BLaER1 treated with 17β-estradiol and CSF1 and Interleukin-3, amounts not matched to agents 10 nM and 100 nM (cell line): Measurements from ENCODE around the gene RPS3.

Source experiments
- H3K27ac ChIP-seq, 11 experiments: shearing (Covaris generic); formaldehyde crosslinking; 2 replicates each; pipeline ENCODE4 v1.8.1; 2022
- H3K27me3 ChIP-seq, 11 experiments: shearing (Covaris generic); formaldehyde crosslinking; 2 replicates each; pipeline ENCODE4 v1.8.1; 2022
- H3K36me3 ChIP-seq, 11 experiments: shearing (Covaris generic); formaldehyde crosslinking; 2 replicates each; pipeline ENCODE4 v1.8.1; 2022
- H3K4me1 ChIP-seq, 10 experiments: shearing (Covaris generic); formaldehyde crosslinking; 2 replicates each; pipeline ENCODE4 v1.8.1; 2022
- H3K4me2 ChIP-seq, 11 experiments: shearing (Covaris generic); formaldehyde crosslinking; 2 replicates each; pipeline ENCODE4 v1.8.1; 2022
- H3K4me3 ChIP-seq, 10 experiments: shearing (Covaris generic); formaldehyde crosslinking; 2 replicates each; pipeline ENCODE4 v1.8.1; 2022
- H3K9ac ChIP-seq, 11 experiments: shearing (Covaris generic); formaldehyde crosslinking; 2 replicates each; pipeline ENCODE4 v1.8.1; 2022
- H3K9me3 ChIP-seq, 11 experiments: shearing (Covaris generic); formaldehyde crosslinking; replicated peaks in 1 of 11; 2 replicates each; pipeline ENCODE4 v1.8.1; 2022
- H4K20me1 ChIP-seq, 11 experiments: shearing (Covaris generic); formaldehyde crosslinking; 2 replicates each; pipeline ENCODE4 v1.8.1; 2022
- Cebpa-rat ChIP-seq, 11 experiments: shearing (Covaris generic); IDR thresholded peaks; 2 replicates each; pipeline ENCODE4 v1.8.1; 2022

The RPS3 gene

DNA sequence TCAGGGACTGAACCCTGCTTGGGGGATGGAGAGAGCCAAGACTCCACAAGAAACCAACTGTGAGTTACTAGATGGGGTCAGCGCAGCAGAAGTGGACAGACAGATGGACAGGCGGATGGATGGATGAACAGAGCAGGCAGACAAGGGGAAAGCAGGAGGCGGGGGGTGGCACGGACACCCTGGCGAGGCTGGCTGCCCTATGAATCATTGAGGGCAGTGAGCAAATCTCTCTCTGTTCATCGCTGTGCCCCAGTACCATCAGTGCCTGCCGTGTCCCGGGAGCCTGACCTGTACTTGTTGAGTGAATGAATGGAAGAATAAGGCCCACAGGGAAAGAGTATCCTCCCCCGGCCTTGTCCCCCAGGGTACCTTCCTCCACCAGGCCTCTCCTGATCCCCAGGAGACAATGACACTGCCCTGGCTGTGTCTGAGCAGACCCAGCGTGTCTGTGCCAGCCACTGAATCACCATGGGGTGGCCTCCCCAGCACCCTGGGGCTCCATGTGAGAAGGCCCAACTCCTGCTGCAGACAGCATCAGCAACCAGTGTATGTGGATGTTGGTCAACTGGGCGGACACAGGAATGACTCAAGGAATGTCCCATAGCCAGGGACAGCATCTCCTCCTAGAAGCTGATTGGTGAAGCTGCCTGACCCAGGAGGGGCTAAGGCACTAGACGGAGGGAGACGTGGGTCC is 38.8 kb downstream of the RPS3 start:
- Histone ChIP-seq H3K27me3 (peaks cover under 1 to 11% (median 8%) of the 10 kb centered on the region in 11 experiments; a peak in 14 of 22 replicates), H3K4me2 (0 out of 22 replicates have a peak overlapping the region, but pooled peaks of 1 of the 11 experiments have one; percentile 36), H3K36me3 (peaks cover 0 to 5% (median 0%) of the 10 kb centered on the region in 11 experiments; a peak in 2 of 22 replicates), H3K9me3 (no peaks in the 10 kb centered on the region), H3K4me3 (no peak overlapping the region), H4K20me1 (peaks cover 0 to 15% (median 0%) of the 10 kb centered on the region in 11 experiments; a peak in 3 of 22 replicates), H3K4me1 (peaks cover 0 to 9% (median 6%) of the 10 kb centered on the region in 10 experiments; a peak in 8 of 20 replicates), H3K27ac (no peak overlapping the region), H3K9ac (no peak overlapping the region)
- TF ChIP-seq Cebpa-rat (IDR thresholded peaks at IDR 0.05), result no peak

- H3K4me2 ChIP-seq, result peak overlapping the region in 6 of 11 experiments; percentile 13 to 53 (median 36); a peak in 5 of 22 replicates
- no peak for TF ChIP-seq Cebpa-rat (IDR thresholded peaks at IDR 0.05)
These were observed 39.7 kb downstream of the RPS3 start for GRCh38 chr11:75439026-75439425.

DNA sequence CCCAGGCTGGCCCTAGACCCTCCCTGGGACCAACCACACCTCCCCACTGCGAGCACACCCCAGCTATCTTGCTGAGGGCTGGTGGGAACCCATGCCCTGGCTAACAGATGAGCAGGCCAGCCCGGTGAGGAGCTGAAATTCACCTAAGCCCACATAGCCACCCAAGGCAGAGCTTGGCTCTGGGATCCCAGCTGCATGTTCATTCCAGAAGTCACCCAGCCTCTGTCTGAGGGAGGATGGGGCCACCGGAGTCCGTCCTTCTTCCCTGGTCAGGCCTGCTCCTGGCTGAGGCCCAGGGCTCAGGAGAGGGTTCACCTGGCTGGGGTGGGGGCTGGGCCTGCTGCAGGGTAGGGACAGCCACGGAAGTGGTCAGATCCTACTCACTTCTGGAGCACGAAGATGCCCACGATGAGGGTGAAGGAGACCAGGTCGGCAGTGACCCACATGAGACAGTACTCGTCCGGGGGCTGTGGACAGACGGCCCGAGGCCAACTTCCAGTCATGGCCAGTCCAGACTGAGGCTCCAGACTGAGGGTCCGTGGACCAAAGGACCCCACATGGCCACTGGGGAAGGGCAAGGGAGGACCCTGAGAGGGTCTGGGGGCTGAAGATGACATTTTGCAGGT is 40.3 kb downstream of the RPS3 start:
- Histone ChIP-seq H3K4me3 (no peak overlapping the region), H3K4me1 (peaks cover 0 to 9% (median 6%) of the 10 kb centered on the region in 10 experiments; a peak in 8 of 20 replicates), H3K36me3 (peaks cover 0 to 11% (median 0%) of the 10 kb centered on the region in 11 experiments; a peak in 2 of 22 replicates), H3K27me3 (no peaks in the 10 kb centered on the region), H3K4me2 (peak overlapping the region in 3 of 11 experiments; percentile 37 to 53 (median 45); a peak in 1 of 22 replicates), H4K20me1 (peaks cover 0 to 15% (median 0%) of the 10 kb centered on the region in 11 experiments; a peak in 3 of 22 replicates), H3K9ac (peak overlapping the region in 2 of 11 experiments; percentile 6 to 24; a peak in 1 of 22 replicates), H3K9me3 (no peaks in the 10 kb centered on the region), H3K27ac (no peak overlapping the region)
- no peak for TF ChIP-seq Cebpa-rat (IDR thresholded peaks at IDR 0.05)

More at GRCh38 chr11:75439026-75439425, 39.7 kb downstream of the RPS3 start:
- Histone ChIP-seq H3K4me3 (no peak overlapping the region), H4K20me1 (peaks cover 0 to 15% (median 0%) of the 10 kb centered on the region in 11 experiments; a peak in 3 of 22 replicates), H3K27ac (no peak overlapping the region), H3K27me3 (peaks cover 0 to 2% (median 0%) of the 10 kb centered on the region in 11 experiments; a peak in 1 of 22 replicates), H3K4me1 (peaks cover 0 to 9% (median 6%) of the 10 kb centered on the region in 10 experiments; a peak in 8 of 20 replicates), H3K9ac (peak overlapping the region in 3 of 11 experiments; percentile 6 to 27 (median 24); a peak in 2 of 22 replicates), H3K9me3 (no peaks in the 10 kb centered on the region), H3K36me3 (peaks cover 0 to 6% (median 0%) of the 10 kb centered on the region in 11 experiments; a peak in 2 of 22 replicates)

- H3K4me1 ChIP-seq, result peaks cover 0 to 9% (median 6%) of the 10 kb centered on the region in 10 experiments; a peak in 8 of 20 replicates
- H3K4me2 ChIP-seq, result no peak overlapping the region
- H3K4me3 ChIP-seq, result no peak overlapping the region
- TF ChIP-seq Cebpa-rat (IDR thresholded peaks at IDR 0.05), result no peak
- H4K20me1 ChIP-seq, result peaks cover 0 to 22% (median 0%) of the 10 kb centered on the region in 11 experiments; a peak in 3 of 22 replicates
- peaks cover 0 to 11% (median 0%) of the 10 kb centered on the region in 11 experiments; a peak in 2 of 22 replicates for H3K36me3 ChIP-seq
- no peak overlapping the region for H3K27ac ChIP-seq
- no peak overlapping the region; a peak in 2 of 22 replicates for H3K9ac ChIP-seq
- H3K27me3 ChIP-seq, result no peaks in the 10 kb centered on the region
- H3K9me3 ChIP-seq, result no peaks in the 10 kb centered on the region
These were observed 41.9 kb downstream of the RPS3 start for GRCh38 chr11:75440960-75441803.

- TF ChIP-seq Cebpa-rat (IDR thresholded peaks at IDR 0.05), result no peak
- Histone ChIP-seq H3K27me3 (no peaks in the 10 kb centered on the region), H3K4me2 (no peak overlapping the region), H3K36me3 (peaks cover 0 to 8% (median 0%) of the 10 kb centered on the region in 11 experiments; a peak in 2 of 22 replicates), H3K4me3 (no peak overlapping the region), H3K4me1 (peaks cover 0 to 9% (median 6%) of the 10 kb centered on the region in 10 experiments; a peak in 8 of 20 replicates), H3K9me3 (no peaks in the 10 kb centered on the region), H3K9ac (no peak overlapping the region), H3K27ac (no peak overlapping the region), H4K20me1 (peaks cover 0 to 24% (median 0%) of the 10 kb centered on the region in 11 experiments; a peak in 3 of 22 replicates)
These were observed 42.5 kb downstream of the RPS3 start for GRCh38 chr11:75441804-75442132.

DNA sequence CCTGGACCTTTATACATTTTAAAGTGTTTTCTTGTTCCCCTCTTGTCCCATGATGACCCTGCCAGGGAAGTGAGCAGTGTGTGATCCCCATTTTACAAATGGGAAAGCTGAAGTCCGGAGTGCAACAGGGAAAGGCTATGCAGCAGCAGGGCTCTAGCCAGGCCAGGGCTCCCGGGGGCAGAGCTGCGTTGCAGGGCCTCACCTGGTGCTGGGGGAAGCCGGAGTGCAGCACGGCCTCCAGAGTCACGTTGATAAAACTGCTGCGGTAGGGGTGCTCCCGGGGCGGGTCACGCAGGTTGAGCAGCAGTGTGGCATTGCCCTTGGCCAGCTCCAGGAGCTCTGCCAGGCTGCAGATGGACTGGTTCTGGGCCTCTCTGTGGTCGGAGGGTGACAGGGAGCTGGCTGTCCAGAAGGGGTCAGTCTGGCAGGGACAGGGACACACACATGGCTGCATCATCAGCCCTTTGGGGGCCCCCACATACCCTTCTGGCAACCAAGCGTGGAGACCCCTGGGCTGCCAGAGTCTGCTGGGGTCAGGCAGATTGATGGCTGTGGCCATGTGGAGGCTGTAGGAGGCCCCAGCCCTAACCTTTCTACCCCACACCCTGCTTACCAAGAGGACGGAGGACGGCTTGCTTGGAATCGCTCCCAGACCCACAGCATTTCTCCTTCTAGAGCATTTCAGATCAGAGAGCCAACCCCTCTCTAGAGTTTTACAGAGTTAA is 43.0 kb downstream of the RPS3 start:
- Histone ChIP-seq H3K9ac (no peak overlapping the region), H3K27me3 (no peaks in the 10 kb centered on the region)
- no peak for TF ChIP-seq Cebpa-rat (IDR thresholded peaks at IDR 0.05)

GRCh38 chr11:75443043-75443442 is 43.7 kb downstream of the RPS3 start:
- Histone ChIP-seq H3K4me3 (no peak overlapping the region), H3K27ac (no peak overlapping the region), H3K9me3 (no peaks in the 10 kb centered on the region), H3K4me1 (peaks cover 0 to 9% (median 6%) of the 10 kb centered on the region in 10 experiments; a peak in 8 of 20 replicates), H3K9ac (no peak overlapping the region), H3K36me3 (peaks cover 0 to 6% (median 0%) of the 10 kb centered on the region in 11 experiments; a peak in 1 of 22 replicates), H3K4me2 (no peak overlapping the region), H3K27me3 (no peaks in the 10 kb centered on the region), H4K20me1 (peaks cover 0 to 18% (median 0%) of the 10 kb centered on the region in 11 experiments; a peak in 4 of 22 replicates)
- no peak for TF ChIP-seq Cebpa-rat (IDR thresholded peaks at IDR 0.05)

More for the DNA sequence above, 43.0 kb downstream of the RPS3 start:
- H3K9me3 ChIP-seq, result no peaks in the 10 kb centered on the region
- peaks cover 0 to 6% (median 0%) of the 10 kb centered on the region in 11 experiments; a peak in 1 of 22 replicates for H3K36me3 ChIP-seq
- peaks cover 0 to 20% (median 0%) of the 10 kb centered on the region in 11 experiments; a peak in 3 of 22 replicates for H4K20me1 ChIP-seq
- no peak overlapping the region for H3K4me2 ChIP-seq
- peaks cover 0 to 9% (median 6%) of the 10 kb centered on the region in 10 experiments; a peak in 8 of 20 replicates for H3K4me1 ChIP-seq
- H3K27ac ChIP-seq, result no peak overlapping the region
- H3K4me3 ChIP-seq, result no peak overlapping the region
